ENCODE measurements around the gene FBXO45. TPM values are rescaled to one million over a fixed set of nuclear protein-coding genes. Genes with fewer than 3 reads are reported as not detected.
"Not testable (repeated sequence)": the region's sequence is repeated elsewhere in the genome, so short reads cannot be mapped to it uniquely, and the experiment has no call there.

The FBXO45 gene
- total RNA-seq, 1 donor from 2014 or later: 11.5 TPM

DNA sequence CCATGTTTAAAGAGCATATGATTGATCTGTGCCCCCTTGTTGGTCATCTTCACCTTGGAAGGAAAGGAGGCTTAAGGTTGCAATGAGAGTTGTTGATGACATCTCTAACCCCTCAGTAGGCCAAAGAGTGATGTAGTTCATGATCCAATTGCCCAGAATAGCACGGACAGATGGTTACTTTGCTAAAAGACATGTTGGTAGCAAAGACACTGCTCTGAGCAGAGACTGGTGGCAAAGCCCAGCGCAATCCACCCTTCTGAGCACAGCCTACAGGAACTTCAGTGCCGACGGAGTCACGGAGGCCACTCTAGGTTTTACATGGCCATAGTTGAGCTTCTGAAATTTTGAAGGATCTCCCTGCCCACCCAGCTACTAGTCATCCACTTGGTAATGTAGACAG is 21.8 kb downstream of the FBXO45 start:
- peak overlapping the region in 1 of 3 donors; percentile 71 for H3K9ac ChIP-seq (ENCODE audit: low read depth in 1 of 3, low read length in 3 of 3)
- no peaks in the 10 kb centered on the region for H3K36me3 ChIP-seq (ENCODE audit: control insufficient read depth in 3 of 3, insufficient read depth in 3 of 3, low read length in 3 of 3)
- no peaks in the 10 kb centered on the region for H3K9me3 ChIP-seq (ENCODE audit: control insufficient read depth in 3 of 3, low read length in 3 of 3)
- no peak overlapping the region for H3K27ac ChIP-seq (ENCODE audit: low read depth, low read length)
- H3K4me3 ChIP-seq (ENCODE audit: low read length in 3 of 3): peak overlapping the region in 2 of 3 donors; percentile 11 to 41
- peaks cover 0 to 1% (median 0%) of the 10 kb centered on the region in 3 donors for H3K27me3 ChIP-seq (ENCODE audit: control insufficient read depth in 3 of 3, insufficient read depth in 3 of 3, low read length in 3 of 3)
- H3K4me1 ChIP-seq (ENCODE audit: control insufficient read depth in 3 of 3, insufficient read depth in 3 of 3, low read length in 3 of 3): peaks cover 0 to 8% (median 4%) of the 10 kb centered on the region in 3 donors

DNA sequence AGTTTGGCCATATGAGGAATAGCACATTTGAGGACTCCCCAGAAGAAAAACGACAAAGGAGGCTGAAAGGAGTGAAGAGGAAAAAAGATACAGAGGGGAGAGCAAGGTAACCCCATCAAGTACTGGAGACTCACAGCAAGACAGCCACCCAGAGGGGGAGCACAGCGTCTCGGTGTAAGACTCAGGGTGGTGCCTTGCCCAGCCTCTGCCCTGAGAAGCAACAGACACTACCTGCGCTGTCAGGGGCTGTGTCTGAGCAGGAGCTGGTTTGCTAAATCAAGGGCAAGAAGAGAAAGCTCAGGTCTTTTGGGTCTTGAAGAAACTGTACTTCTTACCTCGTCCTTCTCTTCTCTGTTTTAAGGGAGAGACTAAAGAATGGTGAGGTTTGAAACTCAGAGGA is 27.9 kb downstream of the FBXO45 start:
- Histone ChIP-seq H3K27me3 (ENCODE audit: control insufficient read depth in 3 of 3, insufficient read depth in 3 of 3, low read length in 3 of 3) (peaks cover 3 to 4% (median 3%) of the 10 kb centered on the region in 3 donors), H3K27ac (ENCODE audit: low read depth, low read length) (no peak overlapping the region), H3K4me1 (ENCODE audit: control insufficient read depth in 3 of 3, insufficient read depth in 3 of 3, low read length in 3 of 3) (no peaks in the 10 kb centered on the region), H3K36me3 (ENCODE audit: control insufficient read depth in 3 of 3, insufficient read depth in 3 of 3, low read length in 3 of 3) (peaks cover 0 to 3% (median 0%) of the 10 kb centered on the region in 3 donors), H3K9ac (ENCODE audit: low read depth in 1 of 3, low read length in 3 of 3) (no peak overlapping the region), H3K4me3 (ENCODE audit: low read length in 3 of 3) (no peak overlapping the region), H3K9me3 (ENCODE audit: control insufficient read depth in 3 of 3, low read length in 3 of 3) (no peaks in the 10 kb centered on the region)

DNA sequence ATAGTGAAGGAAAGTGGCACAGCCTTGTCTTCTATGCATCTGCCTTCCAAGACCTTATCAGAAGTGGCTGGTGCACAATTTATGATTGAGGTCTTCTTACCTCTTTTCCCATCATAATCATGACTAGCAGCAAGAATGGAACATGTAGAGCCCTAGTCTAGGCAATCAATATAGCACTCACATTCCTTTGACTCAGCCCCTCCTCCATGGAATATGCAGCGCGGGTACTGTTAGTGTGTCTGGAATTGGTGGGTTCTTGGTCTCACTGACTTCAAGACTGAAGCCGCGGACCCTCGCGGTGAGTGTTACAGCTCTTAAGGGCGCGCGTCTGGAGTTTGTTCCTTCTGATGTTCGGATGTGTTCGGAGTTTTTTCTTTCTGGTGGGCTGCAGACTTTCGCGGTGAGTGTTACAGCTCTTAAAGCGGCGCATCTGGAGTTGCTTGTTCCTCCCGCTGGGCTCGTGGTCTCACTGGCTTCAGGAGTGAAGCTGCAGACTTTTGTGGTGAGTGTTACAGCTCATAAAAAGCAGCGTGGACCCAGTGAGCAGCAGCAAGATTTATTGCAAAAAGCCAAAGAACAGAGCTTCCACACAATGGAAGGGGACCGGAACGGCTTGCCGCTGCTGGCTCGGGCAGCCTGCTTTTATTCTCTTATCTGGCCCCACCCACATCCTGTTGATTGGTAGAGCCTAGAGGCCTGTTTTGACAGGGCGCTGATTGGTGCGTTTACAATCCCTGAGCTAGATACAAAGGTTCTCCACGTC is 29.7 kb downstream of the FBXO45 start:
- not testable (repeated sequence) for H3K36me3 ChIP-seq (ENCODE audit: control insufficient read depth in 3 of 3, insufficient read depth in 3 of 3, low read length in 3 of 3); H3K9me3 ChIP-seq (ENCODE audit: control insufficient read depth in 3 of 3, low read length in 3 of 3); H3K4me1 ChIP-seq (ENCODE audit: control insufficient read depth in 3 of 3, insufficient read depth in 3 of 3, low read length in 3 of 3); H3K4me3 ChIP-seq (ENCODE audit: low read length in 3 of 3); H3K27ac ChIP-seq (ENCODE audit: low read depth, low read length); H3K9ac ChIP-seq (ENCODE audit: low read depth in 1 of 3, low read length in 3 of 3); H3K27me3 ChIP-seq (ENCODE audit: control insufficient read depth in 3 of 3, insufficient read depth in 3 of 3, low read length in 3 of 3)

DNA sequence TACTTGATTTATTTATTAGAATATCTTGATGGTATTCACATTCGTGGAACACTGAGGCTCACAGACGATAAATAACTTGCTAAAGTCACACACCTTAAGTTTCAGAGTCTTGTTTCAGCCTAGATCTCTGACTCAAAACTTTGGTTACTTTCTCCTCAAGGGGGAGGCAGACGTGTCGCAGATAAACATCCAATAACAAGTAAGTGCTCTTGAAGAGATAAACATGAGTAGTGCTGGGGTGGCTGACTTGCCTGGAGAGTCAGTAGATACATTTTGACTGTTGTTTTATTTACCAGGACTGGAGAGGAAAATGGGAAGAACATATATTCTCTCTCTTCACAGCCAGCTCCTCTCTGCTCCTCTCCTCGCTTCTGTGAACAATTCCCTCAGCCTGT is 31.3 kb downstream of the FBXO45 start:
- Histone ChIP-seq H3K27me3 (ENCODE audit: control insufficient read depth in 3 of 3, insufficient read depth in 3 of 3, low read length in 3 of 3) (peaks cover 3 to 6% (median 4%) of the 10 kb centered on the region in 3 donors), H3K36me3 (ENCODE audit: control insufficient read depth in 3 of 3, insufficient read depth in 3 of 3, low read length in 3 of 3) (peaks cover 0 to 3% (median 0%) of the 10 kb centered on the region in 3 donors), H3K9ac (ENCODE audit: low read depth in 1 of 3, low read length in 3 of 3) (no peak overlapping the region), H3K4me1 (ENCODE audit: control insufficient read depth in 3 of 3, insufficient read depth in 3 of 3, low read length in 3 of 3) (peaks cover 0 to 6% (median 0%) of the 10 kb centered on the region in 3 donors), H3K4me3 (ENCODE audit: low read length in 3 of 3) (no peak overlapping the region), H3K9me3 (ENCODE audit: control insufficient read depth in 3 of 3, low read length in 3 of 3) (no peaks in the 10 kb centered on the region), H3K27ac (ENCODE audit: low read depth, low read length) (no peak overlapping the region)

DNA sequence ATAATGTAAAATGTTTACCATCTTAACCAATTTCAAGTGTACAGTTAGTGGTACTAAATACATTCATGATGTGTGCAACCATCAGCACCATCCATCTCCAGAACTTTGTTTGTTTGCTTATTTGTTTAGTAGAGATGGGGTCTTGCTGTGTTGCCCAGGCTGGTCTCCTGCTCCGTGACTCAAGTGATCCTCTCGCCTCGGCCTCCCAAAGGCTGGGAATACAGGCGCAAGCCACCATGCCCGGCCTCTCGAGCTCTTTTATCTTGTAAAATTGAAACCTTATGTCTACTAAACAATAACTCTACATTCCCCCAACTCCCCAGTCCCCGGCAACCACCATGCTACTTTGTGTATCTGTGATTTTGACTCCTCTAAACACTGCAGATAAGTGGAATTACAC is 31.9 kb downstream of the FBXO45 start:
- Histone ChIP-seq H3K27ac (ENCODE audit: low read depth, low read length) (no peak overlapping the region), H3K4me3 (ENCODE audit: low read length in 3 of 3) (no peak overlapping the region), H3K36me3 (ENCODE audit: control insufficient read depth in 3 of 3, insufficient read depth in 3 of 3, low read length in 3 of 3) (peaks cover 0 to 3% (median 0%) of the 10 kb centered on the region in 3 donors), H3K9me3 (ENCODE audit: control insufficient read depth in 3 of 3, low read length in 3 of 3) (no peaks in the 10 kb centered on the region), H3K9ac (ENCODE audit: low read depth in 1 of 3, low read length in 3 of 3) (no peak overlapping the region), H3K27me3 (ENCODE audit: control insufficient read depth in 3 of 3, insufficient read depth in 3 of 3, low read length in 3 of 3) (peaks cover 1 to 6% (median 4%) of the 10 kb centered on the region in 3 donors), H3K4me1 (ENCODE audit: control insufficient read depth in 3 of 3, insufficient read depth in 3 of 3, low read length in 3 of 3) (peaks cover 0 to 6% (median 0%) of the 10 kb centered on the region in 3 donors)

DNA sequence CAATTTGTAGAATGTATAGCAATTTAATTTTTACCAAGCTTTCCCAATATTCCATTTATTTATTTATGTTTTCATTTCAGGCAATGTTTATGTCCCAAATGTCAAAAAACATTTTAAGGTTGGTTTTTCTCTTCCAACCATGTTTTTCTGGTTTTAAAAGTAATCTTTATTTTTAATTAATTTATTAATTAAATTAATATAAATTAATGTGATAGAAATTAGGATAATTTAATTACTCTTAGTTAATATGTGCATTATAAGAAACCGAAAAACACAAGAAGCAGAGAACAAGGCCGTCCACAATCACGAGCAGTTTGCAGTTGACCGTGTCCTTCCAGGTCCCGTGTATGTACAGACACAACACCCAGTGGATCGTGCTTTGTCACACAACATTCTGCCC is 34.2 kb downstream of the FBXO45 start:
- H3K27ac ChIP-seq (ENCODE audit: low read depth, low read length): no peak overlapping the region
- no peaks in the 10 kb centered on the region for H3K36me3 ChIP-seq (ENCODE audit: control insufficient read depth in 3 of 3, insufficient read depth in 3 of 3, low read length in 3 of 3)
- H3K9me3 ChIP-seq (ENCODE audit: control insufficient read depth in 3 of 3, low read length in 3 of 3): no peaks in the 10 kb centered on the region
- H3K4me1 ChIP-seq (ENCODE audit: control insufficient read depth in 3 of 3, insufficient read depth in 3 of 3, low read length in 3 of 3): peaks cover 0 to 6% (median 0%) of the 10 kb centered on the region in 3 donors
- H3K4me3 ChIP-seq (ENCODE audit: low read length in 3 of 3): no peak overlapping the region
- no peak overlapping the region for H3K9ac ChIP-seq (ENCODE audit: low read depth in 1 of 3, low read length in 3 of 3)
- peaks cover 0 to 2% (median 0%) of the 10 kb centered on the region in 3 donors for H3K27me3 ChIP-seq (ENCODE audit: control insufficient read depth in 3 of 3, insufficient read depth in 3 of 3, low read length in 3 of 3)

DNA sequence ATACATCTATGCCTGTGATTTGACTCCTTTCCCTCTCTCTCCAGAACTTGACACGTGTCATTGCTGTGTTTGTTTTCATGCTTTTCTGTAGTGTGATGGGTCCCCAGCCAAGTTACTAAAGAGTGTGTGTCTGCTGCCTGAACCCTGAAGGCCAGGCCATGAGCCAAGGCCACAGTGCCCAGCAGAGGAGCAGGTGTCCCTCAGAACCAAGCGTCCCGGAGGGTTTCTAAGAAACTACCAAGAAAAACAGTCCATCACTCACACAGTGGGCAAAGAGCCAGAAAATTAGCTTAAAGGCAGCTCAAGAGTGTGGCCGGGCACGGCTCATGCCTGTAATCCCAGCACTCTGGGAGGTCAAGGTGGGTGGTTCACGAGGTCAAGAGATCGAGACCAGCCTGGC is 35.2 kb downstream of the FBXO45 start:
- Histone ChIP-seq H3K9me3 (ENCODE audit: control insufficient read depth in 3 of 3, low read length in 3 of 3) (no peaks in the 10 kb centered on the region), H3K4me1 (ENCODE audit: control insufficient read depth in 3 of 3, insufficient read depth in 3 of 3, low read length in 3 of 3) (peaks cover 0 to 6% (median 0%) of the 10 kb centered on the region in 3 donors), H3K36me3 (ENCODE audit: control insufficient read depth in 3 of 3, insufficient read depth in 3 of 3, low read length in 3 of 3) (no peaks in the 10 kb centered on the region), H3K27ac (ENCODE audit: low read depth, low read length) (no peak overlapping the region), H3K9ac (ENCODE audit: low read depth in 1 of 3, low read length in 3 of 3) (no peak overlapping the region), H3K27me3 (ENCODE audit: control insufficient read depth in 3 of 3, insufficient read depth in 3 of 3, low read length in 3 of 3) (peaks cover 0 to 2% (median 0%) of the 10 kb centered on the region in 3 donors), H3K4me3 (ENCODE audit: low read length in 3 of 3) (no peak overlapping the region)

DNA sequence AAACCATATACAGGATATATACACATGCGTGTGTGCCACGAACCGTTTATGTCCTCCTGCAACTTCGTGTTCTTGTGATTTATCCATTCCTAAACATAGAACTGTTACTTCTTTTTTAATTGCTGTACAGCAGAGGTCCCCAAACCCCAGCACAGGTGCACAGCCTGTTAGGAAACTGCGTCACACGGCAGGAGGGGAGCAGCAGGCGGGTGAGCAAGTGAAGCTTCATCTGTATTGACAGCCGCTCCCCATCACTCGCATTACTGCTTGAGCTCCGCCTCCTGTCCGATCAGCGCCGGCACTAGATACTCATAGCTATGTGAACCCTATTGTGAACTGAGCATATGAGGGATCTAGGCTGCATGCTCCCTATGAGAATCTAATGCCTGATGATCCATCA is 36.1 kb downstream of the FBXO45 start:
- H3K9ac ChIP-seq (ENCODE audit: low read depth in 1 of 3, low read length in 3 of 3): no peak overlapping the region

DNA sequence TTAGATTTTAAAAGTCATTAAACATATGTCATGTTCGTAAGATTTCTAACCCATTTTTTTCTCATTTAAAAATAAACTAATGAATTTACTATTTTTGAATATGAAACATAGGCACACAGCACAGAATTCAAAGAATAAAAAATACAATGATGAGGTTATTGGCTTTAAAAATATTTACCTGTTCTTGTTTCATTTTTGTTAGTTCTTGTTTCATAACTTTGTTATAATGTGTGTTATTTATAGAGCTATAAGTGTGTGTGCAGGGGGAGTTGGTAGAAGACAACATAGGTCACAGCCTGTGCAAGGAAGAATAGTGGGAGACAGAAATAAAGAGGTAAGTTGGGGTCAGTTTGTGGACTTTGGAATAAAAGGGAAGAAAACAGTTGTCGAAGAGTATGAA is 40.2 kb downstream of the FBXO45 start:
- Histone ChIP-seq H3K9me3 (ENCODE audit: control insufficient read depth in 3 of 3, low read length in 3 of 3) (no peaks in the 10 kb centered on the region), H3K4me1 (ENCODE audit: control insufficient read depth in 3 of 3, insufficient read depth in 3 of 3, low read length in 3 of 3) (peaks cover 4 to 8% (median 6%) of the 10 kb centered on the region in 3 donors), H3K27ac (ENCODE audit: low read depth, low read length) (no peak overlapping the region), H3K9ac (ENCODE audit: low read depth in 1 of 3, low read length in 3 of 3) (no peak overlapping the region), H3K4me3 (ENCODE audit: low read length in 3 of 3) (no peak overlapping the region), H3K36me3 (ENCODE audit: control insufficient read depth in 3 of 3, insufficient read depth in 3 of 3, low read length in 3 of 3) (no peaks in the 10 kb centered on the region), H3K27me3 (ENCODE audit: control insufficient read depth in 3 of 3, insufficient read depth in 3 of 3, low read length in 3 of 3) (peaks cover 0 to 2% (median 0%) of the 10 kb centered on the region in 3 donors)

More for the DNA sequence above, 36.1 kb downstream of the FBXO45 start:
- Histone ChIP-seq H3K4me1 (ENCODE audit: control insufficient read depth in 3 of 3, insufficient read depth in 3 of 3, low read length in 3 of 3) (peaks cover 0 to 6% (median 0%) of the 10 kb centered on the region in 3 donors), H3K4me3 (ENCODE audit: low read length in 3 of 3) (no peak overlapping the region), H3K9me3 (ENCODE audit: control insufficient read depth in 3 of 3, low read length in 3 of 3) (no peaks in the 10 kb centered on the region), H3K27ac (ENCODE audit: low read depth, low read length) (no peak overlapping the region), H3K36me3 (ENCODE audit: control insufficient read depth in 3 of 3, insufficient read depth in 3 of 3, low read length in 3 of 3) (no peaks in the 10 kb centered on the region), H3K27me3 (ENCODE audit: control insufficient read depth in 3 of 3, insufficient read depth in 3 of 3, low read length in 3 of 3) (peaks cover 0 to 2% (median 0%) of the 10 kb centered on the region in 3 donors)

DNA sequence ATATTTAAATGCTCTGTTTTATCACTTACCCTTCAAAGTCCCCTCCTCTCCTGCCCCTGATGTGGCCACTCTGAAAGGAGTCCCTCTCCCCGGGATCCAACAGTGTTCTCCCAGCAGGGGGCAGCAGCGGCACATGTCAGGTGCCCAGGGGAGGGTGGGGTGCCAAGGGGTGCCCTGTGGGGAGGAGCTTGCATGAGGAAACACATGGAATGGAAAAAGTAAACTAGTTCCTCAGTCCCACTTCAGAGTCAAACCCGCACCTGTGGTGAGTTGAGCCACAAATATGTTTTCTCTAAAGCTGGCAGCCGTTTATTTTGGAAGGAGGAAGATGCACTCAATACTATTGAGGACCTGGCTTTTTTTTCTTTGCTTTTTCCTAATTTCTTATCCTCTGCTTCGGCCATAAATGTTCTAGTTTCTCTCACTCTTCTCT is 40.9 kb downstream of the FBXO45 start:
- H3K9ac ChIP-seq (ENCODE audit: low read depth in 1 of 3, low read length in 3 of 3): no peak overlapping the region
- H3K27me3 ChIP-seq (ENCODE audit: control insufficient read depth in 3 of 3, insufficient read depth in 3 of 3, low read length in 3 of 3): peaks cover 0 to 2% (median 0%) of the 10 kb centered on the region in 3 donors
- H3K27ac ChIP-seq (ENCODE audit: low read depth, low read length): no peak overlapping the region
- H3K4me1 ChIP-seq (ENCODE audit: control insufficient read depth in 3 of 3, insufficient read depth in 3 of 3, low read length in 3 of 3): peaks cover 4 to 8% (median 4%) of the 10 kb centered on the region in 3 donors
- H3K9me3 ChIP-seq (ENCODE audit: control insufficient read depth in 3 of 3, low read length in 3 of 3): no peaks in the 10 kb centered on the region
- no peak overlapping the region for H3K4me3 ChIP-seq (ENCODE audit: low read length in 3 of 3)
- H3K36me3 ChIP-seq (ENCODE audit: control insufficient read depth in 3 of 3, insufficient read depth in 3 of 3, low read length in 3 of 3): no peaks in the 10 kb centered on the region
